K562 (cell line): ENCODE measurements around the gene SNRNP70. TPM values are rescaled to one million over a fixed set of nuclear protein-coding genes. Genes with fewer than 3 reads are reported as not detected.

ENCODE experiments used
- ATAC-seq: fragments of 200-7000 bp; cut with Tn5 transposase; 3 replicates; pipeline ENCODE4 v1.9.1; 2020; ENCODE audit warnings: moderate library complexity
- Bru-seq: library from RNA; stranded (reverse); fragments of 400-500 nt; gene quantifications from one replicate; lab custom pipeline; 2021; lab: Mats Ljungman, UMichigan
- BruChase-seq, 2 experiments: library from RNA; stranded (reverse); fragments of 400-500 nt; gene quantifications; one replicate each; lab custom pipeline; 2021; lab: Mats Ljungman, UMichigan
- BruUV-seq: library from RNA; stranded (reverse); fragments of 400-500 nt; replicated peaks from 2 replicates; lab custom pipeline; 2021; lab: Mats Ljungman, UMichigan
- CTCF ChIA-PET: fragments of 300-600 bp; formaldehyde crosslinking; extraction: SDS; loops from one replicate; lab custom pipeline; 2021; ENCODE audit warnings: low intra/inter-chr PET ratio; lab: Yijun Ruan, JAX
- POLR2A ChIA-PET: fragments of 300-600, 350-650 bp; sonication (Branson Sonifier 250); formaldehyde crosslinking; extraction: SDS; loops from one replicate; lab custom pipeline; 2021; ENCODE audit warnings: antibody characterized with exemption, inconsistent platforms; lab: Yijun Ruan, JAX
- DNase-seq, 4 experiments: peaks; one replicate each; pipeline versions ENCODE4 v3.0.0 to v3.0.0-alpha.2; 2011 to 2018; ENCODE audit warnings: low spot score in 3 of 4, mixed read lengths in 3 of 4; ENCODE audit errors: extremely low read depth in 1 of 4
- FAIRE-seq: peaks from 2 replicates; lab custom pipeline; 2011; peaks lifted over from hg19 to GRCh38; lab: Jason Lieb, UNC
- H2AFZ ChIP-seq: 2 replicates; pipeline ENCODE4 v1.6.0; 2011; ENCODE audit warnings: low read depth, low read length, control low read depth, inconsistent platforms
- H3K27ac ChIP-seq: fragments of 200-600 bp; 3 replicates; pipeline ENCODE4 v1.8.0; 2011; ENCODE audit warnings: low read depth, mild to moderate bottlenecking, control low read depth, inconsistent platforms, low read length, moderate library complexity, mixed read lengths; ENCODE audit errors: extremely low read depth
- H3K27me3 ChIP-seq, 2 experiments: fragments of 300-600 bp in 1 of 2; 2 replicates in 1 of 2; 3 replicates in 1 of 2; pipeline versions ENCODE4 v1.6.0 to v1.8.0; 2011; ENCODE audit warnings: inconsistent platforms in 2 of 2, low read length in 2 of 2, mild to moderate bottlenecking in 1 of 2, mixed read lengths in 1 of 2, moderate library complexity in 1 of 2; ENCODE audit not compliant: control insufficient read depth in 2 of 2, insufficient read depth in 2 of 2
- H3K36me3 ChIP-seq: fragments of 300-600 bp; 3 replicates; pipeline ENCODE4 v1.8.0; 2011; ENCODE audit warnings: mild to moderate bottlenecking, low read length, inconsistent platforms; ENCODE audit not compliant: control insufficient read depth, insufficient read depth
- H3K4me1 ChIP-seq, 2 experiments: fragments of 200-600 bp in 1 of 2; replicated peaks in 1 of 2; 2 replicates in 1 of 2; 3 replicates in 1 of 2; pipeline versions ENCODE4 v1.5.1 to v1.8.0; 2011; ENCODE audit warnings: inconsistent platforms in 2 of 2, low read length in 2 of 2, mild to moderate bottlenecking in 1 of 2, mixed read lengths in 1 of 2, moderate library complexity in 1 of 2; ENCODE audit not compliant: control insufficient read depth in 2 of 2, insufficient read depth in 2 of 2
- H3K4me2 ChIP-seq: 2 replicates; pipeline ENCODE4 v1.6.1; 2011; ENCODE audit warnings: low read length, control low read depth, inconsistent platforms, mixed read lengths; ENCODE audit not compliant: insufficient read depth
- H3K4me3 ChIP-seq: fragments of 200-600 bp; sonication (generic), shearing (Covaris generic); 2 replicates; pipeline ENCODE4 v1.5.1; 2016; ENCODE audit warnings: control low read depth, inconsistent platforms
- H3K79me2 ChIP-seq: fragments of 200-600 bp; 3 replicates; pipeline ENCODE4 v1.8.0; 2011; ENCODE audit warnings: low read length, inconsistent platforms; ENCODE audit not compliant: control insufficient read depth, insufficient read depth
- H3K9ac ChIP-seq, 2 experiments: 2 replicates each; pipeline versions ENCODE4 v1.6.0 to v1.6.1; 2011; ENCODE audit warnings: low read depth in 2 of 2, low read length in 2 of 2, control low read depth in 1 of 2, inconsistent platforms in 1 of 2, mild to moderate bottlenecking in 1 of 2, mixed read lengths in 1 of 2; ENCODE audit not compliant: insufficient read depth in 1 of 2
- H3K9me1 ChIP-seq: one replicate; pipeline ENCODE4 v1.6.0; 2011; ENCODE audit warnings: inconsistent platforms, mild to moderate bottlenecking, low read length, moderate library complexity; ENCODE audit not compliant: control insufficient read depth, insufficient read depth
- H3K9me3 ChIP-seq: replicated peaks from 2 replicates; pipeline ENCODE4 v1.5.1; 2011; ENCODE audit warnings: low read depth, low read length, inconsistent platforms; ENCODE audit not compliant: control insufficient read depth, insufficient read depth
- H4K20me1 ChIP-seq: replicated peaks from 2 replicates; pipeline ENCODE4 v1.6.1; 2011; ENCODE audit warnings: low read length, inconsistent platforms, mixed read lengths; ENCODE audit not compliant: control insufficient read depth, insufficient read depth
- CC2D1A ChIP-seq: fragments of 450-650 bp; IDR thresholded peaks from 2 replicates; pipeline ENCODE4 v1.6.1; 2017; ENCODE audit warnings: mild to moderate bottlenecking
- CHD4 ChIP-seq: fragments of 200-600 bp; sonication (generic); IDR thresholded peaks from 3 replicates; pipeline ENCODE4 v1.6.1; 2012; ENCODE audit warnings: low read depth, mild to moderate bottlenecking, mixed read lengths, low read length, inconsistent platforms; ENCODE audit not compliant: insufficient read depth, insufficient replicate concordance, poor library complexity, severe bottlenecking
- HDAC1 ChIP-seq, 2 experiments: fragments of 450-650 bp; IDR thresholded peaks; 2 replicates each; pipeline ENCODE4 v1.6.1; 2016 to 2017; ENCODE audit warnings: inconsistent platforms in 1 of 2, mild to moderate bottlenecking in 1 of 2, moderate library complexity in 1 of 2
- HDAC2 ChIP-seq: fragments of 450-650 bp; IDR thresholded peaks from 2 replicates; pipeline ENCODE4 v1.6.1; 2016; ENCODE audit warnings: mild to moderate bottlenecking
- HMG20B ChIP-seq: fragments of 250-450 bp; sonication (Bioruptor Pico); IDR thresholded peaks from 2 replicates; pipeline ENCODE4 v1.5.0; 2021; ENCODE audit warnings: mild to moderate bottlenecking
- MYNN ChIP-seq, 2 experiments: sonication (generic); formaldehyde crosslinking in 1 of 2; IDR thresholded peaks; 2 replicates each; pipeline versions ENCODE4 v1.5.0 to v1.6.1; 2016 to 2020; ENCODE audit warnings: antibody characterized with exemption in 1 of 2, missing genetic modification reagents in 1 of 2
- NCOA4 ChIP-seq: fragments of 450-650 bp; IDR thresholded peaks from 2 replicates; pipeline ENCODE4 v1.6.1; 2018; ENCODE audit warnings: mild to moderate bottlenecking; ENCODE audit not compliant: partially characterized antibody
- RHOXF2B ChIP-seq: fragments of 250-450 bp; sonication (Bioruptor Pico); conservative IDR thresholded peaks from 2 replicates; pipeline ENCODE4 v1.5.1; 2021
- TRIM24 ChIP-seq, 2 experiments: fragments of 450-650 bp; IDR thresholded peaks; 2 replicates each; pipeline ENCODE4 v1.6.1; 2016
- ZFP1 ChIP-seq: fragments of 450-650 bp; formaldehyde crosslinking; IDR thresholded peaks from 2 replicates; pipeline ENCODE4 v1.4.0; 2020; ENCODE audit warnings: mild to moderate bottlenecking, mixed read lengths
- WGBS: fragments of 100-300 bp; shearing (Covaris generic); methylation state at CpG from one replicate; pipeline ENCODE4 v1.1.6; 2016; ENCODE audit warnings: low coverage, mixed read lengths; ENCODE audit not compliant: insufficient coverage; ENCODE audit errors: missing lambda C conversion rate; 5-methylcytosine and 5-hydroxymethylcytosine counted together
- in situ Hi-C: fragments of 300-500 bp; cut with MboI; formaldehyde crosslinking; loops from 4 replicates; pipeline ENCODE4 v1.15.0; 2018; ENCODE audit warnings: inconsistent platforms, mixed read lengths
- intact Hi-C: fragments of 100-400 bp; cut with micrococcal nuclease; formaldehyde crosslinking; loops from 2 replicates; pipeline ENCODE4 v1.14.2; 2022
- long read RNA-seq, 3 experiments: library from polyadenylated mRNA in 2 of 3; library from RNA in 1 of 3; unstranded in 2 of 3; stranded (forward) in 1 of 3; transcript quantifications; one replicate each; pipeline ENCODE4 v2.0.0, GENCODE V29; 2019 to 2022
- polyA minus RNA-seq, 3 experiments: library from RNA; depleted of rRNA, polyadenylated mRNA; stranded (reverse); fragments of >200 nt; gene quantifications; 2 replicates each; pipeline ENCODE4 v1.2.3, GENCODE V29; 2011
- polyA plus RNA-seq, 8 experiments: library from polyadenylated mRNA; depleted of rRNA in 4 of 8; stranded (reverse) in 5 of 8; unstranded in 3 of 8; fragments of >200 nt; fragmentation: Nextera tagmentation in 2 of 8; fragmentation: Illumina TruSeq in 1 of 8; extraction: Ambion mirVana in 2 of 8; extraction: Trizol in 1 of 8; gene quantifications; 2 replicates each; pipeline versions ENCODE4 v1.2.1 to v1.2.3, GENCODE V29; 2011 to 2014; ENCODE audit warnings: inconsistent platforms in 1 of 8, missing spikeins in 1 of 8
- total RNA-seq, 7 experiments: library from RNA; depleted of rRNA in 6 of 7; stranded (reverse); fragments of >200 nt in 6 of 7; fragmentation: Illumina TruSeq in 2 of 7; extraction: Trizol in 2 of 7; gene quantifications; 2 replicates each; pipeline versions ENCODE4 v1.2.1 to v1.2.3, GENCODE V29; 2011 to 2021; ENCODE audit warnings: low replicate concordance in 1 of 7
- TF ChIP-seq, protein P1 (sequence below): fragments of 450-650 bp; formaldehyde crosslinking; IDR thresholded peaks from 2 replicates; pipeline ENCODE4 v1.4.0; 2020; ENCODE audit warnings: mild to moderate bottlenecking

The SNRNP70 gene, protein sequence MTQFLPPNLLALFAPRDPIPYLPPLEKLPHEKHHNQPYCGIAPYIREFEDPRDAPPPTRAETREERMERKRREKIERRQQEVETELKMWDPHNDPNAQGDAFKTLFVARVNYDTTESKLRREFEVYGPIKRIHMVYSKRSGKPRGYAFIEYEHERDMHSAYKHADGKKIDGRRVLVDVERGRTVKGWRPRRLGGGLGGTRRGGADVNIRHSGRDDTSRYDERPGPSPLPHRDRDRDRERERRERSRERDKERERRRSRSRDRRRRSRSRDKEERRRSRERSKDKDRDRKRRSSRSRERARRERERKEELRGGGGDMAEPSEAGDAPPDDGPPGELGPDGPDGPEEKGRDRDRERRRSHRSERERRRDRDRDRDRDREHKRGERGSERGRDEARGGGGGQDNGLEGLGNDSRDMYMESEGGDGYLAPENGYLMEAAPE
- 309 and 784 TPM in 2 replicates for total RNA-seq (2011; cell fraction: chromatin; rRNA removed; ENCODE audit: low replicate concordance)
- 479 and 527 TPM in 2 replicates for total RNA-seq (2011; cell fraction: nucleolus; rRNA removed)
- total RNA-seq (2011; cell fraction: nucleoplasm; rRNA removed): 307 and 384 TPM in 2 replicates
- total RNA-seq (2014; rRNA removed): 496 and 541 TPM in 2 replicates
- 82.0 and 82.4 TPM in 2 replicates for total RNA-seq (2014; rRNA removed; fragmentation: Illumina TruSeq; extraction: Trizol)
- 122 and 128 TPM in 2 replicates for total RNA-seq (2015; rRNA removed; fragmentation: Illumina TruSeq; extraction: Trizol)
- total RNA-seq (2021): 201 and 234 TPM in 2 replicates
- 136 and 190 TPM in 2 replicates for polyA plus RNA-seq (2011; rRNA removed)
- polyA plus RNA-seq (2011; cell fraction: cytosol; rRNA removed): 172 and 316 TPM in 2 replicates
- polyA plus RNA-seq (2011; cell fraction: nucleus; rRNA removed): 716 and 1,314 TPM in 2 replicates
- 250 and 336 TPM in 2 replicates for polyA plus RNA-seq (2012)
- 143 and 188 TPM in 2 replicates for polyA plus RNA-seq (2014; fragmentation: Illumina TruSeq; extraction: Trizol)
- 1 to 10 TPM; 2.8 to 3.2 TPM for polyA plus RNA-seq (2014; fragmentation: Nextera tagmentation; extraction: Ambion mirVana)
- polyA plus RNA-seq (2014; rRNA removed): 401 and 493 TPM in 2 replicates
- polyA minus RNA-seq (2011; rRNA and poly(A)+ RNA removed): 40.2 and 43.9 TPM in 2 replicates
- polyA minus RNA-seq (2011; cell fraction: cytosol; rRNA and poly(A)+ RNA removed): 86.0 and 90.3 TPM in 2 replicates
- 98.1 and 126 TPM in 2 replicates for polyA minus RNA-seq (2011; cell fraction: nucleus; rRNA and poly(A)+ RNA removed)
- Bru-seq, nascent RNA: percentile 91 among the genes with signal in this experiment
- BruChase-seq, experiment 1, labeled RNA remaining after a 2-hour chase: percentile 92 among the genes with signal in this experiment
- BruChase-seq, experiment 2, labeled RNA remaining after a 6-hour chase: percentile 95 among the genes with signal in this experiment
- long read RNA-seq, experiment 1, transcript SNRNP70-201 (10 exons, 1,603 nt): minor isoform, 109 of 867 reads
- long read RNA-seq, experiment 1, transcript SNRNP70-209 (11 exons, 1,757 nt): minor isoform, 9 of 867 reads
- long read RNA-seq, experiment 1, transcript SNRNP70-206 (10 exons, 1,574 nt): major isoform, 321 of 867 reads
- long read RNA-seq, experiment 1, transcript SNRNP70-203 (3 exons, 3,221 nt): minor isoform, 48 of 867 reads
- long read RNA-seq, experiment 1, partial matches to known transcripts: 146 of 867 reads
- long read RNA-seq, experiment 1, other reads (novel, unspliced or antisense): 233 of 867 reads
- long read RNA-seq, experiment 2, transcript SNRNP70-206 (10 exons, 1,574 nt): major isoform, 22 of 115 reads
- long read RNA-seq, experiment 2, partial matches to known transcripts: 83 of 115 reads
- long read RNA-seq, experiment 2, other reads (novel, unspliced or antisense): 7 of 115 reads
- long read RNA-seq, experiment 3, transcript SNRNP70-206 (10 exons, 1,574 nt): major isoform, 62 of 95 reads
- long read RNA-seq, experiment 3, transcript SNRNP70-201 (10 exons, 1,603 nt): minor isoform, 17 of 95 reads
- long read RNA-seq, experiment 3, partial matches to known transcripts: 11 of 95 reads
- long read RNA-seq, experiment 3, other reads (novel, unspliced or antisense): 2 of 95 reads

- ChIA-PET POLR2A (interaction anchor here (0.6 to 2.1 kb wide), 2 partner anchors 10 to 25 kb away, joined by 3 to 6 read pairs; no protein-coding TSS in a partner anchor), CTCF (interaction anchor here (0.6 kb wide), 1 partner anchor 74 kb away, joined by 3 read pairs; no protein-coding TSS in a partner anchor)
- TF ChIP-seq CHD4 (no peak), HDAC1 (IDR thresholded peaks at IDR 0.05) (peak in 1 of 2 experiments; percentile 91; a peak in 2 of 4 replicates), RHOXF2B (CRISPR knock-in tag) (no peak), TRIM24 (IDR thresholded peaks at IDR 0.05) (no peak), HMG20B (no peak), NCOA4 (no peak), HDAC2 (0 out of 2 replicates have a peak, but pooled peaks have one; percentile 15), CC2D1A (no peak), MYNN (IDR thresholded peaks at IDR 0.05) (no peak; the same call in 1 of the 2 replicates), MYNN (CRISPR knock-in tag; IDR thresholded peaks at IDR 0.05) (no peak), ZFP1 (CRISPR knock-in tag) (no peak)
- TF ChIP-seq, protein P1, sequence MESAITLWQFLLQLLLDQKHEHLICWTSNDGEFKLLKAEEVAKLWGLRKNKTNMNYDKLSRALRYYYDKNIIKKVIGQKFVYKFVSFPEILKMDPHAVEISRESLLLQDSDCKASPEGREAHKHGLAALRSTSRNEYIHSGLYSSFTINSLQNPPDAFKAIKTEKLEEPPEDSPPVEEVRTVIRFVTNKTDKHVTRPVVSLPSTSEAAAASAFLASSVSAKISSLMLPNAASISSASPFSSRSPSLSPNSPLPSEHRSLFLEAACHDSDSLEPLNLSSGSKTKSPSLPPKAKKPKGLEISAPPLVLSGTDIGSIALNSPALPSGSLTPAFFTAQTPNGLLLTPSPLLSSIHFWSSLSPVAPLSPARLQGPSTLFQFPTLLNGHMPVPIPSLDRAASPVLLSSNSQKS (CRISPR knock-in tag): no peak
These were observed at the start of gene SNRNP70 for GRCh38 chr19:49085020-49085867. SNRNP70 (plus strand) TSS chr19:49085451; CDS start chr19:49086415, 964 bp downstream.

More at GRCh38 chr19:49085020-49085867, at the start of gene SNRNP70:
- in situ Hi-C loops (no loop called here), intact Hi-C loops (no loop called here)
- Histone ChIP-seq H3K4me3 (peak within 1 kb of the TSS; percentile 77), H3K4me1 (peaks cover 13 to 43% of the 10 kb centered on the region in 2 experiments; a peak in 4 of 5 replicates), H3K27ac (peak within 1 kb of the TSS; percentile 94), H3K79me2 (peaks cover 51% of the 10 kb centered on the region), H3K4me2 (peak within 1 kb of the TSS; percentile 92), H3K36me3 (peaks cover 34% of the 10 kb centered on the region), H3K9me3 (no peaks in the 10 kb centered on the region), H3K9ac (peak within 1 kb of the TSS; percentile 94 to 98), H2AFZ (peak within 1 kb of the TSS; percentile 95), H3K27me3 (no peaks in the 10 kb centered on the region), H4K20me1 (peaks cover 26% of the 10 kb centered on the region), H3K9me1 (no peaks in the 10 kb centered on the region)
- WGBS: 1% methylated on average over 76 of the region's 89 CpGs
- DNase-seq (peak; percentile 99), FAIRE-seq (peak; percentile 96), ATAC-seq (peak; percentile 96)
- BruUV-seq: no TSS peak
